Measurements from ENCODE around the gene LCA5L. TPM values are rescaled to one million over a fixed set of nuclear protein-coding genes. Genes with fewer than 3 reads are reported as not detected.

The LCA5L gene
- total RNA-seq, result 1 to 10 TPM; 2.3 to 5.3 (median 3.4) TPM
- 1 to 10 TPM; 1.2 to 5.3 (median 3.3) TPM for polyA plus RNA-seq
- long read RNA-seq, donor 1, partial matches to known transcripts, result 0 of 3 reads
- long read RNA-seq, donor 1, other reads (novel, unspliced or antisense), result 3 of 3 reads
- long read RNA-seq, donor 2, partial matches to known transcripts, result 0 of 8 reads
- long read RNA-seq, donor 2, other reads (novel, unspliced or antisense), result 8 of 8 reads

DNA sequence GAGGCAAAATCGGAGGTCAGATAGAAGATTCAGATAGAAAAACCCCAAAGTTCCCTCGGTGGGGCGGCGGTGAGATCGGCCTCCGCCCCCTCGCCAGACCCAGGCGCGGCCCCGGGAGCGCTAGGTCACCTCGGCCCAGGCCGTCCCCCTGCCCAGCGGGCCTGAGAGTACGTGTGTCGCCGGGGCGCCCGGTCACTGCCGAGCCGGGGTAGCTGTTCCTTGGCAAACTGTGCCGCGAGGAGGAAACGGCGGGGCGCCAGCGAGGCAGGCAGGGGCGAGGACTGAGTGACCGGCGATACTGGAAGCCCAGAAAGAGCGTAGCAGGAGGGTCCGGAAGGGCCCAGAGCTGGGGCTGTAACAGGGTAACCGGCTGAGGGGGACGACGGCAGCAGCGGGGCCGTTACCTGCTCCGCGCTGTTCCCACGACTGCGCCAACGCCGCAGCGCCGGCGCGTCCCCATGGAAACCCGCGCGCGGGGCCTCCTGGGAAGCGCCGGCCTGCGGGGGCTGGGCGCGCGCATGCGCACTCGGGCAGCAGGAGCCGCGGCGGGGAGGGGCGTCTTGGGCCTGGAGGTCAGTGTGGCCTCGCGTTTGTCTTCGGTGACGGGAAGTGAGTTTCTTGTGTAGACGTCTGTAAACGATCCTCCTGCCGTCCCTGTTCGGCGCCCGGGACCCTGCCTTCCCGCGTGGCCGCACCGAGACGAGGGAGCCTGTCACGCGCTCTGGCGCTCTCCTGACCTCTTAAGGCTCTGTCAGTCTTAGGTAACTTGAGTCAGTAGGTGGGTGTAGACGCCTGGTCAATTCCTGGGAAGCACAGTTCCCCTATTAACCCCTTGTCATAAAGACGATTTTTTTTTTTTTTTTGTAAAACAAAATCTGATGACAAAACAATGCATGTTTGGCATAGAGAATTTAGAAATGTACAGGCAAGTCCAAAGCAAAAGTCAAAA is at the start of gene LCA5L:
LCA5L (minus strand) TSS at position 458 of the 949 bp plus-strand sequence. CDS start 17,285 bp downstream, outside the sequence.
- Histone ChIP-seq H3K36me3 (ENCODE audit: insufficient read depth in 1 of 2, low read depth in 1 of 2) (peaks cover 0 to 3% of the 10 kb centered on the region in 2 donors), H3K27me3 (ENCODE audit: insufficient read depth in 3 of 3, low read length in 2 of 3) (no peaks in the 10 kb centered on the region), H3K27ac (peak within 1 kb of the TSS; percentile 95), H3K4me3 (peak within 1 kb of the TSS; percentile 77), H3K9me3 (no peaks in the 10 kb centered on the region), H3K4me1 (peaks cover 31% of the 10 kb centered on the region)
- DNase-seq (peak; percentile 91 to 96), ATAC-seq (peak; percentile 92 to 96 (median 93))
- WGBS, 3 donors, result 1% methylated on average over 69 to 83 of the region's 83 CpGs
- intact Hi-C loops (cut with DNase I), result loop anchor here in 1 of 2 donors (10.0 kb wide), 2 partner anchors 61 to 131 kb away; partner anchors contain the start of gene BRWD1
- TF ChIP-seq CTCF (IDR thresholded peaks at IDR 0.05), result no peak

DNA sequence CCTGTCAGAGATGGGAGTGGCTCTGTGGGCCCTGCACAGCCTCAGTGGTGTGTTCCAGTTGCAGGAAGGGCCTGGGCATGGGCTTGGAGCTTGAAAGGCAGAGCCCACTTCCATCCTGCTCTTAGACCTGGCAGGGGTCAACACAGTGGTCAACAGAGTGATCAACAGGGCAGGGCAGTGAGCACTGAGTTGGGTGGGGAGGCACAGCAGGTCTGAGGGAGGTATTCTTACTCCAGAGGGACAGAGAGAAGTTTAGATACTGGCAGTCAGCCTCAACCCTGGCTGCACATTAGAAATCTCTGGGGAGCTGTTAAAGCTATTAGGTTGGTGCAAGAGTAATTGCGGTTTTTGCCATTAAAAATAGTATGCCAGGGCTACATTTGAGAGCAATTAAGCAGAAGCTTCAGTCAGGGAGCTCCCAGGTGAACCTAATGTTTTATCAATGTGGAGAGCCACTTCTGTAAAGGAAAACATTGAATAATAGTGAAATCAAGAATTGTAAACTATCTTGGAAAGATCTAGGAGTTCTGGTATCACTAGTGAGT is 43.9 kb upstream of the LCA5L start:
- H3K4me3 ChIP-seq, result no peak overlapping the region
- TF ChIP-seq CTCF (IDR thresholded peaks at IDR 0.05), result no peak

GRCh38 chr21:39484711-39485276 is 39.2 kb upstream of the LCA5L start:
- Histone ChIP-seq H3K27me3 (ENCODE audit: insufficient read depth in 3 of 3, low read length in 2 of 3) (no peaks in the 10 kb centered on the region), H3K27ac (peak overlapping the region; percentile 78), H3K36me3 (ENCODE audit: insufficient read depth in 1 of 2, low read depth in 1 of 2) (peaks cover 0 to 13% of the 10 kb centered on the region in 2 donors), H3K9me3 (no peaks in the 10 kb centered on the region), H3K4me3 (peak overlapping the region; percentile 1), H3K4me1 (peaks cover 52% of the 10 kb centered on the region)
- no peak for TF ChIP-seq CTCF (IDR thresholded peaks at IDR 0.05)
- intact Hi-C loops (cut with DNase I), result no loop called here
- 27 to 45% (median 29%) methylated on average over 6 of the region's 6 CpGs for WGBS, 3 donors
- ATAC-seq (peak; percentile 56 to 90 (median 74)), DNase-seq (no peak)

More for the DNA sequence above, 43.9 kb upstream of the LCA5L start:
- no peak for DNase-seq
- intact Hi-C loops (cut with DNase I), result no loop called here
- H3K27ac ChIP-seq, result no peak overlapping the region
- WGBS, 3 donors, result 13 to 61% (median 29%) methylated on average over 1 of the region's 1 CpG
- H3K9me3 ChIP-seq, result peaks cover 8% of the 10 kb centered on the region
- no peaks in the 10 kb centered on the region for H3K27me3 ChIP-seq (ENCODE audit: insufficient read depth in 3 of 3, low read length in 2 of 3)
- H3K36me3 ChIP-seq (ENCODE audit: insufficient read depth in 1 of 2, low read depth in 1 of 2), result peaks cover 0 to 13% of the 10 kb centered on the region in 2 donors
- peaks cover 6% of the 10 kb centered on the region for H3K4me1 ChIP-seq
- no peak for ATAC-seq

- intact Hi-C loops (cut with DNase I), result no loop called here
- H3K9me3 ChIP-seq, result no peaks in the 10 kb centered on the region
- H3K4me1 ChIP-seq, result peaks cover 57% of the 10 kb centered on the region
- no peak for TF ChIP-seq CTCF (IDR thresholded peaks at IDR 0.05)
- WGBS, 3 donors, result 30 to 41% (median 37%) methylated on average over 1 of the region's 1 CpG
- peak overlapping the region; percentile 1 for H3K4me3 ChIP-seq
- DNase-seq (no peak), ATAC-seq (peak; percentile 27 to 58 (median 44))
- no peaks in the 10 kb centered on the region for H3K27me3 ChIP-seq (ENCODE audit: insufficient read depth in 3 of 3, low read length in 2 of 3)
- H3K36me3 ChIP-seq (ENCODE audit: insufficient read depth in 1 of 2, low read depth in 1 of 2), result peaks cover 0 to 13% of the 10 kb centered on the region in 2 donors
- H3K27ac ChIP-seq, result peak overlapping the region; percentile 78
Observed at GRCh38 chr21:39483917-39484316, 38.3 kb upstream of the LCA5L start.
